Measurements from ENCODE around the gene VAC14.
A peak's percentile ranks its signal among the peaks of the same experiment; 100 is the strongest.

Gene VAC14

GRCh38 chr16:70706948-70707465 is 94.0 kb downstream of the VAC14 start:
- peak; percentile 85 for DNase-seq (ENCODE audit: low read depth)

DNA sequence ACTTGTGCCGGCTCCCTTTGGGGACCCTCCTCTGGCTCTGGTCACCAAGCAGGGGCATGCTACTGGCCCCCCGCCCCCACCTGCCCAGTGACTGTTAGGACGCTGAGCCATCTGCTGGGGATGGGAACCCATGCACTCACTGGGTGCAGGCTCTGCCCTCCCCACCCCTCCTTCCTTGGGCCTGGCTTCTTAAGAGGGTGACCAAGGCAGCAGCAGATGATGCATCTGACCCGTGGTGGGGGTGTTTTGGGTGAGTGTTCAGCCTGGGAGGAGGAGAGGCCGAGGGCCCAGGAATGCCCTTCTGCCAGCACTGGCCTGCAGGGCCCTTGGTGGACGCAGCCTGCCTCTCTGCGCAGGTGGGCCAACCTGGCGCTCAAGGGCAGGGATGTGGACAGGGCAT is 95.9 kb downstream of the VAC14 start:
- no peak for DNase-seq (ENCODE audit: low read depth)

DNA sequence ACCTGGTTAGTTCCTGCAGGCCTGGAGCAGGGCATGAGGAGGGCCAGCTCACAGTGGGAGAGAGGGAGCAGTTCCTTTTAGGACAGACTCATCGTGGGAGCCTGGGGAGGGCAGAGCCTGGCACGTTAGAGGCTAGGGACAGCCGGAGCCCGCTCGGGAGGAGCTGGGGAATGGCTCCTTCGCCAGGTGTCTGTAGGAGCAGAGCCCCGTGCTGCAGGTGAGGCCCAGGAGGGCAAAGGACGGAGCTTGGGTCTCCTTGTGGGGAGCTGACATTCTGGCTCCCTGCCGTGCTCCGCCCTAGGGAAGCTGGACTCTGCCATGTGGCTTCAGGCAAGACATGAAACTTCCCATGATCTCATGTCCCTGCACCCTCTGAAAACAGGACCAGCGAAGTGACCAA is 96.4 kb downstream of the VAC14 start:
- DNase-seq (ENCODE audit: low read depth) = no peak

DNA sequence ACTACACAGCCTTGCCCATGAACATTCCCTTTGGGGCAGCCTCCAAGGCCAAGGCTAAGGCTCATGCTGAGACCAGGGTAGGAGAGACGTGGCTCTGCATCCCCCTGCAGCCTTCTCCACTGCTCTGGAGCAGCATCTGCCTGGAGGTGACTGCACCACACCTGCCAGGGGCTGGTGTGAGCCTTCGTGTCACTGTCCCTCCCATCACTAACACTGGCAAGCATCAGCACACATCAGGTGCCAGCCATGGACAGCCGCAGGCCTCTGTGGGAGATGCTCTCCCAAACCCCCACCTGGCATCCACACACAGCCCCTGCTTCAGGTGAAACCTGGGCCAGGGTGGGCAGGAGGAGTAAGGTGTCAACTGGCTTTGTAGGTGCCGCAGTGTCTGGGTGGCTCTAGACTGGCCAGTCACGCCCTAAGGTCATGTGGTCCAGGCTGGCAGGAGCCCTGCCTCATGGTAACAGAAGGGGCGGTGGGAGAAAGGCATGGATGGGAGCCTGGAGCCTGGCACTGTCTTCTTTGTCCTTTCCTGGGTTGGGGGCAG is 97.0 kb downstream of the VAC14 start:
- no peak for DNase-seq (ENCODE audit: low read depth)

- DNase-seq (ENCODE audit: low read depth) = peak; percentile 85
Observed at GRCh38 chr16:70703041-70703834, 97.7 kb downstream of the VAC14 start.

DNA sequence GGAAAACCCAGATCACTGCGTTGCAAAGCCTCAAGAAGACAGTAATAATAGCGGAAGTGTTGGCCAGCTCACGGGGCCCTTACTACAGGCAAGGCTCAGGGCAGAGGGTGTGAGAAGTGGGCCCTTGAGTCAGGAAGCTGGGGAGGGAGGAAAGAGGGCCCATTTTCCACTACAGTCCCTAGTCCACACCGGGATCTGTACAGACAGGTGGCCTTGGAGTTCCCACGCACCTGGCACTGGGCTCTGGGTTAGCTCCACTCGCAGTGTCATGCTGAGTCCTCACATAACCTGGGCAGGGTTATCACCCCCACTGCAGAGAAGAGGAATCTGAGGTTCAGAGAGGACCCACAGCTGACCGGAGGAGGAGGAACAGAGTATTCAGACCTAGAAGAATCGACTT is 98.3 kb downstream of the VAC14 start:
- DNase-seq (ENCODE audit: low read depth) = no peak

DNA sequence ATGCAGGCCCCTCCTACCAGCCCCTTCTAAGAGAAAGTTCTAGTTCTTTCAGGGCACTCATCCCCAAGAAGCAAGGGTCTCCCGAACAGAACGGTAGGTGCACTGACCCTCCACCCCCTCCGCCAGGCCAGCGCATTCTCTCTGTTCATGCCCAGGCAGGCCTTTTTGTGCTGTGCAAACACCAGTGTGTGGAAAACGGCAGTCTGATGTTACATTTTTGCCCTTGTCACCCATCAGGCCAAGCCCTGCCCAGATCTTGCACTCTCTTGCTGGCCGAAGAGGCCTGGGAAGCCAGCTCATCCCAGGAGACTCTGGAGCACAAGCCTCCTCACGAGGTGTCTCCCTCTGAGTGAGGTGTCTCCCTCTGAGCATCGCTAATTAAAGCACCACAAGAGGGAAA is 99.0 kb downstream of the VAC14 start:
- no peak for DNase-seq (ENCODE audit: low read depth)

DNA sequence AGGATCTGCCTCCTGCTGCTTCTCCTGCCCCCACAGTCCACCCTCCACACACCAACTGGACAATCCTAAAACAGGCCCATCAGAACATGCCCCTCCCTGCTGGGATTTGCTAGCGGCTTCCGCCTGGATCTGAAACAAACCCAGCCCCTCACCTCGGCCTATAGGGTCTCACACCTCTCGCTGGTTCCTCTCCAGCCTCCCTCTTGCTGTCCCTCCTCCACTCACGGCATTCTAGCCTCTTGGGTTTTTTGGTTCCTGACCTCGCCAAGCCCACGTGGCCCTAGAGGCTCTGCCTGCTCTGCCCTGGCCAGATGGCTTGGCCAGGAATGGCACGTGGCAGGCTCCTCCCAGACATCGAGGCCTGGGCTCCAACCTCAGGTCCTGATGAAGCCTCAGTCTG is 99.4 kb downstream of the VAC14 start:
- DNase-seq (ENCODE audit: low read depth) = no peak

DNA sequence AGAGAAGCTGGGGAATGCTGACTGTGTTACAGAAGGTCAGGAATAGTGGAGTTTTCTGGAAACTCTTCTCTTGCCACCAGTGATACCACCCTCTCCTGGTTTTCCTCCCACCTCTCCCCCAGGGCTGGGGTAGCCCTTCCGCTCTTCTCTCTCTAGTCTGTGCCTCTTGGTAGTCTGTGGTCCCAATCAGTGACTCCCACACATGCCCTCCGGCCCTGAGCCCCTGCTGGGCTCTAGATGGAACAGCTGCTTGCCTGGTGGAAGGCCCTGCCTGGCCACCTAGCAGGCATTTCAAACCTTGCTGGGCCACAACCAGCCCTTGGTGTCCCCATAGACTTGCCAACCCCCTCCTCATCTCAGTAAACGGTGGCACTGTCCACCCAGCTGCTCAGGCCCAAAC is 99.9 kb downstream of the VAC14 start:
- no peak for DNase-seq (ENCODE audit: low read depth)

DNA sequence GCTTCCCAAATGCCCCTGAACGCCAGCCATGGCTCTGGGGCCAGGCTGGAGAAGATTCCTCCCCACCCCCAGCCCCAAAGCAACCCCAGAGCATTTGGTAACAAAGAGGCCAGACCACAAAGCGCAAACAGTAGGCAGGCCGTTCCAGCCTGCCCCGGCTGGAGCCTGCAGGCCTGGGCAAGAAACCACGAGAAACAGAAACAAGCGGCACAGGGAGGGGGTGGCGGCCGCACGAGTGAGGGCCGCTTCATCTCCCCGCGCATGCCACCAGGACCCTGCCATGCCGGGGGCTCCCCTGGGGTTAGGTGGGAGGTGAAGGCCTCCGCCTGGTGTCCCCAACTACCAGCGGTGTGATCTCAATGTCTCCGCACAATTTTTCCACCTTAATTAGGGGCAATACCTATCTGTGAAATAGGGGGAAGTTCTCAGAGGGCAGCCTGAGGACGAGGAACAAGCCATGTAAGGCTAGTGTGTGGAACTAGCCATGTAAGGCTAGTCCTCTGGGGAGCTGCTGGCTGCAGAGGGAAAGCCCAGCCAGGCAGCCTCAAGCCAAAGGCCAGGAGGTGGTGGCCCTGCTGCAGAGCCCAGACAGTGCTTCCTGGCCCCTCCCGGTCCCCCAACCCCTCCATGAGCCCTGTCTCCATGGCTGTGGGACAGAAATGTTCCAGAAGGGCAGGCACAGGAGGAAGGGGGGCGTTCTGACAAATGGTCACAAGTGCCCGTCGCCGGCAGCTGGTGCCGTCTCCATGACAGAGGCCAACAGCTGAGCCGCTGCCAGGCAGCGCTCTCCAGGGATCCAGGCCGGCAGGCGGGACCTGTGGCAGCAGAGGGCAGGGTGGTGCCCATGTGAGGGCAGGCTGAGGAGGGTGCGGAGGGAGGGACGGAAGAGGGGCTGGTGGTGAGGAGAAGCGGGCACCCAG is 100.6 kb downstream of the VAC14 start:
- no peak for DNase-seq (ENCODE audit: low read depth)

DNA sequence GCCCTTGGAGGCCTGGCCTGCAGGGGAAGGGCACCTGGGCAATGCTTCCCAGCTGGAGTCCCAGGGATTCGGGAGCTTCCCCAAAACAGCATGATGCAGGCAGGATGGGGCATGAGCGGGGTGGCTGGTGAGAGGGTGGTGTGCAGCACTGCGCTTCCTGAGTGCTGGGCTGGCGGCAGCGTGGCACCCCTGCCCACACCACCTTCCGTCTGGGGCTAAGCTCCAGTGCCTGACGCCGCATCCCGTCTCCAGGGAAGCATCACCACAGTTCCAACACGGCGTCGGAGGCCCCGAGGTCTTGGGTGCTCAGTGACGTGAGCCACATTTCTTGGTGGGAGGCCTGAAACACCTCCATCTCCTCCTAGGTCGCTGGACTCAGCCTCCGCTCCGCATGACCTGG is 101.3 kb downstream of the VAC14 start:
- no peak for DNase-seq (ENCODE audit: low read depth)

- DNase-seq (ENCODE audit: low read depth) = no peak
Observed at GRCh38 chr16:70698901-70699300, 102.1 kb downstream of the VAC14 start.

GRCh38 chr16:70697594-70698170 is 103.3 kb downstream of the VAC14 start:
- no peak for DNase-seq (ENCODE audit: low read depth)

DNA sequence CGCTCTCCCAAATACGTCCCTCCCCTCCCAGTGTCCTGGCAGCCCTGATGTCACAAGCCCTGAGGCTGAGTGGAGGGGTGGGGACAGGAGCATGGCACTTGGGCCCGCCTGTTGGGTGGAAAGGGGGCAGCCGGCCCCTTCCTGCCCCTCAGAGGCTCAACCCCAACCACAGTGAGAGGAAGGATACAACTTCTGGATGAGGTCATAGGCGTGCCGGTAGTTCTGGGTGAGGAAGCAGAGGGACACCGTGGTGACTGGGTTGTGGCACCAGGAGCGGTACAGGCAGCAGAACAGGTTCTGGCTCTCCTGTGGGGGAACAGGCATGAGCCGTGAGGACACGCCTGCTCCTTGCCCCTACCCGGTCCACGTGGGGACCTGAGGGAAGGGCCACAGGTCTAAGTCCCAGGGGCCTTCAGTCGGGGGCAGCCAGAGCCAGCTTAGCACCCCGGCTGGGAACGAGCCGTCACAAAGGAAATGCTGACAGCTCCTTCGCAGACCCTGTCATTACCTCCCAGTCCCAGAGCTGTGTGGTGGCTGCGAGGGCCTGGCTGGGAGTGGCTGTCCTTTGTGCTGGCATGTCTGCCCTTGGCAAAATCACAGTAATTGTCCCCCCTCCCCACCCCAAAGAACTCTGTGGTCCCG is 103.9 kb downstream of the VAC14 start:
- DNase-seq (ENCODE audit: low read depth) = no peak

DNA sequence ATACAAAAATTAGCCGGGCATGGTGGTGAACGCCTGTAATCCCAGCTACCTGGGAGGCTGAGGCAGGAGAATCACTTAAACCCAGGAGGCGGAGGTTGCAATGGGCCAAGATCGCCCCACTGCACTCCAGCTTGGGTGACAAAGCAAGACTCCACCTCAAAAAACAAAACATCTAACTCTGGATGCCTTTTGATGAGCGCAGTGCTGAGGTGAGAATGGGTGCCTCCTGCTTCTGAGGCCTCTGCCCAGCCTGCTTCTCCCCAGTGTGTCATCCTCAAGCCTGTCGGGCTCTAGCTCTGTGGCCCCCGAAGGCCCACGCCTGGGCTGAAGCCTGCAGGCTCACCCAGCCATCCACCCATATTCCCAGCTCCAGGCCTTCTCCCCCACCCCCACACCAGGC is 104.6 kb downstream of the VAC14 start:
- DNase-seq (ENCODE audit: low read depth) = no peak

DNA sequence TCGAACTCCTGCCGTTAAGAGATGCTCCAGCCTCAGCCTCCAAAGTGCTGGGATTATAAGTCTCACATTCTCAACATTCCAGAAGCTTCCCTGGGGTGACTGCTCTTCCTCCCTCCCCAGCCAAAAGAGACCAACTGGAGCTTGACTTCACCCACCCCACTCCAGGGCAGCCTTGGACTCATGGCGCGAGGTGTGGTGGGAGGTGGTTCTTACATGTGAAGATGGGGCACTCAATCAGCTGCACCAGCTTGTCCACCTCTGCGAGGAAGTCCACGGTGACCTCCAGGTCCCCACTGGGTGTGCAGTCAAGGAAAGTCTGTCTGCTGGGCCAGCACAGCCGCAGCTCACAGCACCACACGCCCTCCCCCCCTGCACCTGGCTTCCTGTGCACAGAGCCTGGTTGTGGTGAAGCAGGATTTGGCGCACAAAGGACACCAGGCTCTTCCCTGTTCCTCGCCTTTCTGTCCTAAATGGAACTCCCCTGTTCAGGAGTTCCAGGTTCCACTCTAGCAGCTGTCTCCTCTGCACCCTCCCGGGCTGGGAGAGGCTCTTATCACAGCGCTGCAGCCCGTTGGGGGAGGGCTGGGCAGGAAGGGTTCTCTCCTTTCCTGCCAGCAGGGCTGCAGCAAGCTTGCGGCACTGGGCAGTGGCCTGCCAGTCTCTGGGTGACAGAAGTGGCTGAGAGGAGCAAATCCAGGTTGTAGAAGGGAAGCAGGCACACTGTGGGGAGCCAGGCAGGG is 105.5 kb downstream of the VAC14 start:
- no peak for DNase-seq (ENCODE audit: low read depth)

DNA sequence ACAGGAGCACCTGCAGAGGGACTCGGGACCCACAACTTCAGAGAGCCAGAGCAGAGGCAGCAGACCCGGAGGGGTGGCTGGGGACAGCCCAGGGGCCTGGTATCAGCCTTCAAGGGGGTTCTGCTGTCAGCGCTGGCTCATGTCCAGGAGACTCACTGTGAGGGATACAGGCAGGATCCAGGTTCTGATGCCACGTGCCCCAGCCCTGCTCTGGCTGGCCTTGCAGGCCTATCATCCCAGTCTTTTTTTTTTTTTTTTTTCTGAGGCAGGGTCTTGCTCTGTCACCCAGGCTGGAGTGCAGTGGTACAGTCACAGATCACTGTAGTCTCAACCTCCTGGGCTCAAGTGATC is 106.1 kb downstream of the VAC14 start:
- no peak for DNase-seq (ENCODE audit: low read depth)

DNA sequence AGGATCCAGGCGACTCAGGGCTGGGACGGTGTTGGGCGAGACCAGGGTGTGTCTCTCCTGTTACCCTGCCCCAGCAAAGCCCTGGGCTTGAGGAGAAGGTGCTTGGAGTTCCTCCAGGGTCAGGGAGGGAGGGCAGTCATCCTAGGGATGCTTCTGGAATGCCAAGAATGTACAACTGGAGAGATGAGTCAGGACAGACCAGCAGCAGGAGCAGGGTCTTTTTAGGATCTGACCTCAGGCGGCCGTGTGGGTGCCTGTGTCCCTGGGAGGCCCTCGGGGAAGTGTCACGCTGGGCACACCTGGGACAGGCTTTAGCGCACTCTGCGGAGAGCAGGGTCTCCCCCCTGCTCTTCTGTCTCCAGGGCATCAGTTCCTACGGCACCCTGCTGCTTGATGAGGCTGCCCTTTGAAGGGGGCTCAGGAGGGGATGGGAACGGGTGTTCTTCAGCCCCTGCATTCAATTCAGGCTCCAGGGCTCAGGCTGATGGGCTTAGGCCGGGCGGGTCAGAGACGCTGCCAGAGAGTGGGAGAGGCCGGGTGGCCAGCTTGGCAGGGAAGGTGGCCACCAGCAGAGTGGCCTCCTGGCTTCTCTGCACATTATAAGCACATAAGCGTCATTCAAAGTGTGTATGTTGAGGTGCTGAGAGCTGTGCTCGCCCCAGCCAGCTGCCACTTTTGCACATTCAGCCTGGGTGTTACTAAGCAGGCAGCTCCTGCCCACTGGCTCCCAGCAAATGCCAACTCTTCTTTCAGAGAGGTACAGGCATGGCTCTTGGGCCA is 106.7 kb downstream of the VAC14 start:
- peak; percentile 85 for DNase-seq (ENCODE audit: low read depth)

- no peak for DNase-seq (ENCODE audit: low read depth)
Observed at GRCh38 chr16:70692873-70693671, 107.9 kb downstream of the VAC14 start.
